OCI-LY3 (cell line): Measurements from ENCODE around the gene ZDHHC22.

Experiments
- H2AFZ ChIP-seq: fragments of 200-600, 300-600 bp; shearing (Covaris generic); 2 replicates; pipeline ENCODE4 v1.6.0; 2014; ENCODE audit warnings: antibody characterized with exemption, low read depth, low read length
- H3K27ac ChIP-seq: fragments of 200-600, 300-600 bp; sonication (generic); 2 replicates; pipeline ENCODE4 v1.5.1; 2014; ENCODE audit warnings: mild to moderate bottlenecking, low read length, moderate library complexity, mixed read lengths
- H3K27me3 ChIP-seq: fragments of 200-600, 300-600 bp; sonication (generic); 2 replicates; pipeline ENCODE4 v1.6.1; 2014; ENCODE audit warnings: low read depth, low read length, mixed read lengths
- H3K36me3 ChIP-seq: fragments of 200-600, 300-600 bp; sonication (generic); replicated peaks from 2 replicates; pipeline ENCODE3; 2014; ENCODE audit warnings: low read depth, low read length, mixed read lengths
- H3K4me1 ChIP-seq: fragments of 300-600, 200-600 bp; sonication (generic); 2 replicates; pipeline ENCODE4 v1.6.1; 2014; ENCODE audit warnings: low read length, mixed read lengths
- H3K4me2 ChIP-seq: fragments of 200-600, 300-600 bp; sonication (generic); 2 replicates; pipeline ENCODE4 v1.6.1; 2014; ENCODE audit warnings: low read length, mixed read lengths
- H3K4me3 ChIP-seq: fragments of 300-600, 200-600 bp; sonication (generic); 2 replicates; pipeline ENCODE4 v1.5.1; 2014; ENCODE audit warnings: antibody characterized with exemption, mild to moderate bottlenecking, low read length, moderate library complexity
- H3K79me2 ChIP-seq: fragments of 300-600, 200-600 bp; shearing (Covaris generic); 2 replicates; pipeline ENCODE4 v1.6.1; 2014; ENCODE audit warnings: mild to moderate bottlenecking, low read length, mixed read lengths
- H3K9ac ChIP-seq: fragments of 300-600, 200-600 bp; shearing (Covaris generic); 2 replicates; pipeline ENCODE4 v1.6.0; 2014; ENCODE audit warnings: mild to moderate bottlenecking, low read length, moderate library complexity
- H3K9me3 ChIP-seq: fragments of 200-600, 300-600 bp; shearing (Covaris generic); 2 replicates; pipeline ENCODE4 v1.6.1; 2014; ENCODE audit warnings: low read length, mixed read lengths; ENCODE audit not compliant: insufficient read depth
- H4K20me1 ChIP-seq: fragments of 200-600, 300-600 bp; sonication (generic); 2 replicates; pipeline ENCODE4 v1.6.1; 2016; ENCODE audit warnings: low read length, mixed read lengths; ENCODE audit not compliant: insufficient read depth
- CTCF ChIP-seq: fragments of 200-600, 300-600 bp; sonication (generic); IDR thresholded peaks from 2 replicates; pipeline ENCODE4 v1.5.1; 2014; ENCODE audit warnings: antibody characterized with exemption, low read length, low read depth
- EZH2phosphoT487 ChIP-seq: fragments of 200-600 bp; shearing (Covaris generic); IDR thresholded peaks from 2 replicates; pipeline ENCODE4 v1.6.1; 2018; ENCODE audit warnings: antibody characterized with exemption, mixed run types, low read depth

ZDHHC22 gene

GRCh38 chr14:77140359-77141213, 1.0 kb downstream of the ZDHHC22 start:
- Histone ChIP-seq H3K4me1 (no peaks in the 10 kb centered on the region), H3K4me2 (no peak overlapping the region), H3K27ac (no peak overlapping the region), H3K36me3 (no peaks in the 10 kb centered on the region), H3K9ac (no peak overlapping the region), H3K4me3 (no peak overlapping the region), H3K9me3 (no peaks in the 10 kb centered on the region), H3K79me2 (no peaks in the 10 kb centered on the region), H2AFZ (no peak overlapping the region), H3K27me3 (peaks cover 30% of the 10 kb centered on the region), H4K20me1 (no peaks in the 10 kb centered on the region)
- no peak for TF ChIP-seq EZH2phosphoT487
- TF ChIP-seq CTCF: no peak

GRCh38 chr14:77139540-77140358, 1.8 kb downstream of the ZDHHC22 start:
- TF ChIP-seq EZH2phosphoT487 (no peak), CTCF (no peak)
- Histone ChIP-seq H3K9me3 (no peaks in the 10 kb centered on the region), H4K20me1 (no peaks in the 10 kb centered on the region), H3K36me3 (no peaks in the 10 kb centered on the region), H3K9ac (no peak overlapping the region), H3K79me2 (no peaks in the 10 kb centered on the region), H3K27ac (no peak overlapping the region), H3K4me2 (no peak overlapping the region), H3K27me3 (peaks cover 23% of the 10 kb centered on the region), H3K4me3 (no peak overlapping the region), H3K4me1 (no peaks in the 10 kb centered on the region), H2AFZ (no peak overlapping the region)

DNA sequence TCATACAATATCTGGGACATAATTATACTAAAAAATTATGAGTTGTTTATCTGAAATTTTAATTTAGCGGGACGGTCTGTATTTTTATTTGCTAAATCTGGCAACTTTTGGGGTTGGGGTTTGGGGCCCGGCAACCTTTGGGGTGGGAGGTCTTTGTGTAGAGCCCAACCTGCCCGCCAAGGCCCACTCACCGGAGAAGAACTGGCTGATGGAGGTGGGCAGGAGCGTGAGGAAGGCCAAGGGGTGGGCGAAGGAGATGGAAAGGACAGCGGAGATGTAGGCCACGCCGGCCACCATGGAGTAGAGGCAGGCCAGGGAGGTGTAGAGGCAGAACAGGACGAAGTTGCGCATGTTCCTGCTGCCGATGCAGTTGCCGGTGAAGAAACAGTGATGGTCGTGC, 2.6 kb downstream of the ZDHHC22 start:
- Histone ChIP-seq H3K4me1 (no peaks in the 10 kb centered on the region), H4K20me1 (no peaks in the 10 kb centered on the region), H3K27ac (no peak overlapping the region), H3K27me3 (peaks cover 24% of the 10 kb centered on the region), H3K36me3 (no peaks in the 10 kb centered on the region), H2AFZ (no peak overlapping the region), H3K9me3 (no peaks in the 10 kb centered on the region), H3K4me3 (no peak overlapping the region), H3K4me2 (no peak overlapping the region), H3K9ac (no peak overlapping the region), H3K79me2 (no peaks in the 10 kb centered on the region)
- TF ChIP-seq EZH2phosphoT487 (no peak), CTCF (no peak)

DNA sequence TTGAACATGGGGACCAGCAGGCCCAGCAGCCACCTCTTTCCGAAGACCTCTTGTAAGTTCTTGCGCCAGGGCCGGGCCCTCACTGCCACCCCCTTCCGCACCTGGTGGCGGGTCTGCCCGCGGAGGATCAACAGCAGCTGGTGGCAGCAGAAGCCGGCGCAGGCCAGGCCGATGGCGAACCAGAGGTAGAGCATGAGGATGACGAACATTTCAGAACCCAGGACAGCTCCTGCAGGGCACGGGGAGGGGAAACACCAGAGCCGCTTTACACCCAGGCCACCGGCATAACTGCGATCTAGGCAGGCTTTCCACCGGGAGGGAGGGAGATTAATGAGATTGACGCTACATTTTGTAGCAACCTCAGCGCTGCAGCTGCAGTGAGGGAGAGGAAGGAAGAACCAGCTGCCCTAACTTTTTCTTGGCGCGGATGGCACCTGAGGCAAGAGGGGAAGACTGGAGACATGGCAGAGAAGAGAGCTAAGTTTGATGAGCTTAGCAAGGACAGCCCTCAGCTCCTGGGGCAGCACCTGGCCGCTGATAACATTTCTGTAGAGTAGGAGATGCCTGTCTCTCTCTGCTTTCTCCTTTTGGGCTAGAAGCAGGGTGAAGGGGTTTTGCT, 7.8 kb downstream of the ZDHHC22 start:
- no peak overlapping the region for H3K9ac ChIP-seq
- no peak overlapping the region for H3K4me3 ChIP-seq

More for the DNA sequence above, 7.8 kb downstream of the ZDHHC22 start:
- TF ChIP-seq CTCF: no peak
- TF ChIP-seq EZH2phosphoT487: no peak
- no peak overlapping the region for H2AFZ ChIP-seq
- H3K27me3 ChIP-seq: peaks cover 9% of the 10 kb centered on the region
- H3K9me3 ChIP-seq: no peaks in the 10 kb centered on the region
- H3K27ac ChIP-seq: no peak overlapping the region
- no peak overlapping the region for H3K4me2 ChIP-seq
- no peaks in the 10 kb centered on the region for H3K79me2 ChIP-seq
- H3K36me3 ChIP-seq: no peaks in the 10 kb centered on the region
- no peaks in the 10 kb centered on the region for H4K20me1 ChIP-seq
- H3K4me1 ChIP-seq: no peaks in the 10 kb centered on the region
